ENCODE measurements around the gene GASK1A. TPM values are rescaled to one million over a fixed set of nuclear protein-coding genes. Genes with fewer than 3 reads are reported as not detected.

The GASK1A gene
- total RNA-seq, 1 donor from 2014 or later = 1.1 TPM

DNA sequence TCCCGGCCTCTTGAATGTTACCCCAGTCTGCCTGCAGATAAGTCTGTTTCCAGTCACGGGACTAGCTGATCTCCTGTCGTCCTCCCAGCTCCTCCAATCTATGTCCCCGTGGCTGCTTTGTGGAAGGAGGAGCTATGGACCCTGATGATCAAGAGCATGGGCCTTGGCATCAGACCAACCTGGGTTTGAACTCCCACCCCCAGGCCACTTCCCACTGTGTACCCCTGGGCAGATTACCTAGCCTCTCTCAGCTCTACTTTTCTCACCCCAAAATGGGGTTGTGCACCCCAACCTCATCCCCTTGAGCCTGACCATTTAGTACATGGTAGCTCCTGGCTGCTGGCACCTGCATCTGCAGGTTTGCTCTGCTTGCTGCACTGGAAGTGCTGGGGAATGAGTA, 55.8 kb downstream of the GASK1A start:
- H3K36me3 ChIP-seq (ENCODE audit: control insufficient read depth, insufficient read depth, low read length) = no peaks in the 10 kb centered on the region
- peaks cover 2% of the 10 kb centered on the region for H3K27me3 ChIP-seq (ENCODE audit: control insufficient read depth, insufficient read depth, low read length)
- no peak overlapping the region for H3K4me3 ChIP-seq (ENCODE audit: low read depth, low read length)
- no peak for FAIRE-seq
- DNase-seq (ENCODE audit: low read depth) = no peak
- TF ChIP-seq, protein P1, sequence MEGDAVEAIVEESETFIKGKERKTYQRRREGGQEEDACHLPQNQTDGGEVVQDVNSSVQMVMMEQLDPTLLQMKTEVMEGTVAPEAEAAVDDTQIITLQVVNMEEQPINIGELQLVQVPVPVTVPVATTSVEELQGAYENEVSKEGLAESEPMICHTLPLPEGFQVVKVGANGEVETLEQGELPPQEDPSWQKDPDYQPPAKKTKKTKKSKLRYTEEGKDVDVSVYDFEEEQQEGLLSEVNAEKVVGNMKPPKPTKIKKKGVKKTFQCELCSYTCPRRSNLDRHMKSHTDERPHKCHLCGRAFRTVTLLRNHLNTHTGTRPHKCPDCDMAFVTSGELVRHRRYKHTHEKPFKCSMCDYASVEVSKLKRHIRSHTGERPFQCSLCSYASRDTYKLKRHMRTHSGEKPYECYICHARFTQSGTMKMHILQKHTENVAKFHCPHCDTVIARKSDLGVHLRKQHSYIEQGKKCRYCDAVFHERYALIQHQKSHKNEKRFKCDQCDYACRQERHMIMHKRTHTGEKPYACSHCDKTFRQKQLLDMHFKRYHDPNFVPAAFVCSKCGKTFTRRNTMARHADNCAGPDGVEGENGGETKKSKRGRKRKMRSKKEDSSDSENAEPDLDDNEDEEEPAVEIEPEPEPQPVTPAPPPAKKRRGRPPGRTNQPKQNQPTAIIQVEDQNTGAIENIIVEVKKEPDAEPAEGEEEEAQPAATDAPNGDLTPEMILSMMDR (IDR thresholded peaks at IDR 0.05; ENCODE audit: insufficient read depth, low read length, severe bottlenecking) = no peak

DNA sequence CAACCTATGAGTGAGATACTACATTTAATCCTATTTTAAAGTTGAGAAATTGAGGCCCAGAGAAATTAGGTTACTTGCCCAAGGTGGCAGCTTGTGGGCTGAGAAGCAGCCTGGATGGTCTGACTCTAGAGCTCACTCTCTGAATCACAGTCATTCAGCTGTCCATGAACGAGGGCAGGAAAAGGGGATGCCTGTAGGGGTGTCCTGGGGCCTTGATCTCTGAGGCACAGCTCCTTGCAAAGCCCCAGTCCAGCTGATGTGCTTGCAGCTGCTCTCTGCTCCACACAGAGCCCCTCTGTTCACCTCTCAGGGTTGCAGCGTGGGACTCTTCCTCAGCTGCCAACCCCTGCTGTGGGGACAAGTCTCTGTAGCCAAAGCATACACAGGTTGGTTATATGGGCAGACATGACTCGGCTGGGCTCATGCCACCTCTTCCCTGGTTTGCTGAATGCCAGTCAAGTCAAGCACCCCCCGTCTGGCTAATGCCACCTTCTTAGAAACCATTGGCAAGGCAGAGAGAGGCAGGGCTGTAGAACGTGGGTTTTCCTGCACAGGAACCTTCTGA, 56.8 kb downstream of the GASK1A start:
- no peak for DNase-seq (ENCODE audit: low read depth)

DNA sequence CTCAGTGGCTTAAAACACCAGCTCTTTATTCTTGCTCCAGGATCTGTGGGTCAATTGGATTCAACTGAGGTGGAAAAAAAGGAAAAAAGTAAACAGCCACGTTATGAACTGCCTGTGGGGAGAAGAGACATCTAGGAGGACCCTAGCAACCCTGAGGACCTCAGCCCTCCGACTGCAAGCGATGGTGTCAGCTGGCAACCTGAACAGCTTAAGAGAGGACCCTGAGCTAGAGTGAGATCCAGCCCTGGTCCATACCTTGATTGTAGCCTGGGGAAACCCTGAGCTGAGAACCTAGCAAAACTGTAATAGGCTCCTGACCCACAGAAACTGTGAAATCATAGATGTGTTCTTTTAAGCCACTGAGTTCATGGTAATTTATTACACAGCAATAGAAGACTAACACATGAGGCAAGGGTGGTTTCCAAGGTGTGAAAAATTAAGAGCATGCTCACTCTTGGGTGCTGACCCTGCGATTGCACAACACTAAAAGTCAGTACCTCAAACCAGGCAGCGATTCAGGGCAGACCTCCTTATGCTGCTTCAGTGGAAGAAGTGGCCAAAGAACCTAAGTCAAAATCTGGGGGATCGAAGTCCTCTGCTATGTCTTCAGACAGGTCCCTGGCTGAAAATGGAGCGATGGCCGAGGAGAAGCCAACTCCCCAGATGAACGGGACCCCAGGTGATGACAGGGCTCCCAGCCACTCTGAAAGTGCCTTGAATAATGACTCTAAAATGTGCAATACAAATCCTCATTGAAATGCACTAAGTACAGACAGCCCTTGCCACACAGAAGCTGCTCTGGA, 57.7 kb downstream of the GASK1A start:
- FAIRE-seq (no peak), DNase-seq (ENCODE audit: low read depth) (no peak)
- no peak overlapping the region for H3K4me3 ChIP-seq (ENCODE audit: low read depth, low read length)
- H3K36me3 ChIP-seq (ENCODE audit: control insufficient read depth, insufficient read depth, low read length) = no peaks in the 10 kb centered on the region
- TF ChIP-seq, protein P1 (IDR thresholded peaks at IDR 0.05; ENCODE audit: insufficient read depth, low read length, severe bottlenecking) = no peak
- H3K27me3 ChIP-seq (ENCODE audit: control insufficient read depth, insufficient read depth, low read length) = peaks cover 2% of the 10 kb centered on the region

More for the DNA sequence above, 56.8 kb downstream of the GASK1A start:
- TF ChIP-seq, protein P1 (IDR thresholded peaks at IDR 0.05; ENCODE audit: insufficient read depth, low read length, severe bottlenecking) = no peak
- peaks cover 2% of the 10 kb centered on the region for H3K27me3 ChIP-seq (ENCODE audit: control insufficient read depth, insufficient read depth, low read length)
- H3K36me3 ChIP-seq (ENCODE audit: control insufficient read depth, insufficient read depth, low read length) = no peaks in the 10 kb centered on the region
- no peak for FAIRE-seq
- no peak overlapping the region for H3K4me3 ChIP-seq (ENCODE audit: low read depth, low read length)

DNA sequence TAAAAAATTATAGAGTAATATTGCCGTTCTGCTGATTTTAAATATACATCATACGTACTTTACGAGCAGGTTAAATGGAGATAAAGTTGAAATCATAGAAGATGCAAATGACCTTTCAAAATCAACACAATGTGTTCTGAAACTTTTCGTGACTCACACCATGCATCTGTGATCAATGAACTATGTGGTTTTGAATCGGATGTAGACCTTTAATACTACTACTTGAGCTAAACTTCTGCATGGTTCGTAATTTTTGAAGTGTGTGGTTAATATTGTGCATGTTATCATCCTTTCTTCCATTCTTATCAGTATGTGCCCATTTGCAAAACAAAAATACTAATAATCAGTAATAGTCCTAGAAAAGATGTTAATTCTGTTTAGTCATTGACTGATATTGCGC, 58.9 kb downstream of the GASK1A start:
- TF ChIP-seq, protein P1 (IDR thresholded peaks at IDR 0.05; ENCODE audit: insufficient read depth, low read length, severe bottlenecking) = no peak
- no peak for DNase-seq (ENCODE audit: low read depth)
- no peak for FAIRE-seq
- peaks cover 2% of the 10 kb centered on the region for H3K27me3 ChIP-seq (ENCODE audit: control insufficient read depth, insufficient read depth, low read length)
- H3K4me3 ChIP-seq (ENCODE audit: low read depth, low read length) = no peak overlapping the region
- H3K36me3 ChIP-seq (ENCODE audit: control insufficient read depth, insufficient read depth, low read length) = no peaks in the 10 kb centered on the region

DNA sequence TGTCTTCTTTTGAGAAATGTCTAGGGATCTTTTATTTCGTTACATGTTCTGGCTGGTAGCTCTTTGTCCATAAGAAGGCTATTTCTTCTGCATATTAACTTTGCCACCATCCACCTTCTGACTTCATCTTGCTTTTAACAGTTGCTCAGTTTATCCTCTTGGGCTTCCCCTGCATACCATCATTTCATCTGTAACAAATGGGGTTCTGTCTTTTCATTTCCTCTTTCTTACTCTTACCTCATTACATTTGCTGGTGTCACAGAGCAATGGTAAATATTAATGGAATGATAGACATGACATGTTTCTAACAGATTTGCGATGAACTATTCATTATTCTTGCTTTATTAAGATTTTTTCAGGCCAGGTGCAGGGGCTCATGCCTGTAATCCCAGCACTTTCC, 62.4 kb downstream of the GASK1A start:
- DNase-seq (ENCODE audit: low read depth) = no peak
- no peaks in the 10 kb centered on the region for H3K36me3 ChIP-seq (ENCODE audit: control insufficient read depth, insufficient read depth, low read length)
- FAIRE-seq = no peak
- TF ChIP-seq, protein P1 (IDR thresholded peaks at IDR 0.05; ENCODE audit: insufficient read depth, low read length, severe bottlenecking) = no peak
- H3K27me3 ChIP-seq (ENCODE audit: control insufficient read depth, insufficient read depth, low read length) = peaks cover 2% of the 10 kb centered on the region
- no peak overlapping the region for H3K4me3 ChIP-seq (ENCODE audit: low read depth, low read length)
